Measurements from ENCODE around the gene RFX4. TPM values are rescaled to one million over a fixed set of nuclear protein-coding genes. Genes with fewer than 3 reads are reported as not detected.
A peak's percentile ranks its signal among the peaks of the same experiment; 100 is the strongest.

RFX4 gene
- total RNA-seq, 2 donors from 2014 or later, result not detected

DNA sequence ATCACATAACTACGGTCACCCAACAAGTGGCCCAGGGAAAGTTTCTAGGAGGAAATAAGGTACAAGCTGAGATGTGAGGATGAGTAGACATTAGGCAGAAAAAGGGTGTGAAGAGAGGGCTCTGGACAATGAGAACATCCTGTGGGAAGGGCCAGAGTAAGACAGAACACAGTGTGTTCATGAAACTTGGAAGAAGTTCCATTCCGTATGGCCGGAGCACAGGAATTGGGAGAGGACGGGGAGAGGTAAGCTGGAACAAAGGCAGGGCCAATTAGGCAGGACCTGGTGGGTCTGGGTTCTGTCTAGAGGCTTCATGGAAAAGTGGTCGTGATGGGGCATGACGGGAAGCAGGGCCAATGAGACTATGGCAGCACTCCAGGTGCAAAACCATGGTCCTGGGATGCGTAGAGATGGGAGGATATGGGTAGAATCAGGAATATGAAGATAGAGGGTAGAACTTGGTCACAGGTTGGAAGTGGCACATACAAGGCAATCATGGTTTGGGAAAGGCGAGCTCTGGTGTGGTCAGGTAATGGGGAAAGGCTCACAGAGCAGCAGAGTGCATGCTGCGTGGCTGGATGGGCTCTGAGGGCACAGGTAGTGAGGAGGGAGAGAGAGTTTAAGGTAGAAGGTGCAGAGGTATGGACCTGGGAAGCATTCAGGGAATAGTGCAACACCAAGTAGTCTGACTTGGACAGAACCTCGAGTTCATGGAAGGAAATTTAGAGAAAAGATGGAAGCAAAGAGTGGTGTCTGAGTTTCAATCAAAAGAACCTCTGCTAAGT lies 93.0 kb downstream of the RFX4 start:
- Histone ChIP-seq H3K9me3 (no peaks in the 10 kb centered on the region), H3K36me3 (no peaks in the 10 kb centered on the region), H3K27me3 (no peaks in the 10 kb centered on the region), H3K4me3 (no peak overlapping the region), H3K4me1 (peaks cover 0 to 6% of the 10 kb centered on the region in 2 donors), H3K27ac (no peak overlapping the region)
- DNase-seq (ENCODE audit: low spot score), result no peak
- TF ChIP-seq, protein P1, sequence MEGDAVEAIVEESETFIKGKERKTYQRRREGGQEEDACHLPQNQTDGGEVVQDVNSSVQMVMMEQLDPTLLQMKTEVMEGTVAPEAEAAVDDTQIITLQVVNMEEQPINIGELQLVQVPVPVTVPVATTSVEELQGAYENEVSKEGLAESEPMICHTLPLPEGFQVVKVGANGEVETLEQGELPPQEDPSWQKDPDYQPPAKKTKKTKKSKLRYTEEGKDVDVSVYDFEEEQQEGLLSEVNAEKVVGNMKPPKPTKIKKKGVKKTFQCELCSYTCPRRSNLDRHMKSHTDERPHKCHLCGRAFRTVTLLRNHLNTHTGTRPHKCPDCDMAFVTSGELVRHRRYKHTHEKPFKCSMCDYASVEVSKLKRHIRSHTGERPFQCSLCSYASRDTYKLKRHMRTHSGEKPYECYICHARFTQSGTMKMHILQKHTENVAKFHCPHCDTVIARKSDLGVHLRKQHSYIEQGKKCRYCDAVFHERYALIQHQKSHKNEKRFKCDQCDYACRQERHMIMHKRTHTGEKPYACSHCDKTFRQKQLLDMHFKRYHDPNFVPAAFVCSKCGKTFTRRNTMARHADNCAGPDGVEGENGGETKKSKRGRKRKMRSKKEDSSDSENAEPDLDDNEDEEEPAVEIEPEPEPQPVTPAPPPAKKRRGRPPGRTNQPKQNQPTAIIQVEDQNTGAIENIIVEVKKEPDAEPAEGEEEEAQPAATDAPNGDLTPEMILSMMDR (IDR thresholded peaks at IDR 0.05), result no peak

DNA sequence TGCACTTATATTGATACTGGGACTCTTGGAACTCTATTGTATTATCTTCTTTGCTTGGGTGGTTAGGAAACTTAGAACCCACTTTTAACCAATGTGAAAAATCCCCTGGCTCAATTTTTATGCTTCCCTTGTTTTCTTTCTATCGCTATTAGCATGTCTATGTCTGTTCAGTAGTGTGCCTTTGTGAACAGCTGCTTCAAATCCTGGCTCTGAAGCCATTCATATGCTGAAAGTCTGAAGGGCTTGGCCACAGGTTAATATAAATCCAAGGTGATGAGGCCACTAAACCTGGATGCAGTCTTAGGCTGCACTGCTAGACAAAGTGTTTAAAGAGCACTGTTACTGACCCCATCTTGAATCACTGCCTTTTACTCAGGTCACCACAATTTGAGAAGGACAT lies 96.8 kb downstream of the RFX4 start:
- no peak for DNase-seq (ENCODE audit: low spot score)
- no peak overlapping the region for H3K27ac ChIP-seq
- TF ChIP-seq, protein P1 (IDR thresholded peaks at IDR 0.05), result no peak
- no peaks in the 10 kb centered on the region for H3K9me3 ChIP-seq
- no peaks in the 10 kb centered on the region for H3K27me3 ChIP-seq
- no peak overlapping the region for H3K4me3 ChIP-seq
- H3K4me1 ChIP-seq, result no peaks in the 10 kb centered on the region
- no peaks in the 10 kb centered on the region for H3K36me3 ChIP-seq

DNA sequence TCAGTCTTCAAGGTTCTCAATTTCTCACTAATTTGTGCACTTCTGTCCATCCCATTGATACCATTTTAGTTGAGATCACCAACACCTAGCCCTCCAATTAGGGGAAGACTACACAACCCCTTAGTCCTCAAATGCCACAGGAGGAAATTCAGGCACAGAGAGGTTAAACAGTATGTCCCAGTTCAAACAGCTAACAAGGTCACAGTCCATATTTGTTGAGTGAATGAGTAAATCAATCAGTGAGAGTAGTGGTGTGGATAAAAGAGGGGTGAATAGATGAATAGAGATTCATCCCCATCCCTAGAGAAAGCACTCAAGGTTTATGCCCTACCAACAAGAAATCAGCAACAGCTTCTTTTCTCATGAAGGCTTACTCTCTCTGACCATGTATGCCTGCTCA lies 97.5 kb downstream of the RFX4 start:
- DNase-seq (ENCODE audit: low spot score), result no peak
- H3K9me3 ChIP-seq, result no peaks in the 10 kb centered on the region
- H3K27ac ChIP-seq, result no peak overlapping the region
- no peaks in the 10 kb centered on the region for H3K27me3 ChIP-seq
- no peak overlapping the region for H3K4me3 ChIP-seq
- TF ChIP-seq, protein P1 (IDR thresholded peaks at IDR 0.05), result no peak
- H3K4me1 ChIP-seq, result no peaks in the 10 kb centered on the region
- H3K36me3 ChIP-seq, result no peaks in the 10 kb centered on the region

DNA sequence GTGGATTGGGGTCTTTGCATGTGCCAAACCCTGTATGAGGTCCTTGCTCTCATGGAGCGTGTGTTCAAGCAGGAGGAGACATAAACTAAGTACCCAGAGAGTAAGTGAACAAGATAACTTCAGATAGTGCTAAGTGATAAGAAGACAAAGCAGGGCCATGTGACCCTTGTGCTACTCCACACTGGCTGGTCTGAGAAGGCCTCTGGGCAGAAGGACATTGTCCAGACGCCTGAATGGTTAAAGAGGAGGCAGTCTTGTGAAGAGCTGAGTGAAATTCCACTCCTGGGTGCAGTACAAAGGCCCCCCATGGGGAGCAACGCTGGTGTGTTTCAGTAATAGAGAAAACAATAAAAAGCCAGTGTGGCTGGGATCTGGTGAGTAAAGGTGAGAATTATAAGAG lies 98.4 kb downstream of the RFX4 start:
- Histone ChIP-seq H3K4me1 (no peaks in the 10 kb centered on the region), H3K36me3 (no peaks in the 10 kb centered on the region), H3K4me3 (no peak overlapping the region), H3K9me3 (no peaks in the 10 kb centered on the region), H3K27me3 (no peaks in the 10 kb centered on the region), H3K27ac (no peak overlapping the region)
- DNase-seq (ENCODE audit: low spot score), result no peak
- TF ChIP-seq, protein P1 (IDR thresholded peaks at IDR 0.05), result no peak

DNA sequence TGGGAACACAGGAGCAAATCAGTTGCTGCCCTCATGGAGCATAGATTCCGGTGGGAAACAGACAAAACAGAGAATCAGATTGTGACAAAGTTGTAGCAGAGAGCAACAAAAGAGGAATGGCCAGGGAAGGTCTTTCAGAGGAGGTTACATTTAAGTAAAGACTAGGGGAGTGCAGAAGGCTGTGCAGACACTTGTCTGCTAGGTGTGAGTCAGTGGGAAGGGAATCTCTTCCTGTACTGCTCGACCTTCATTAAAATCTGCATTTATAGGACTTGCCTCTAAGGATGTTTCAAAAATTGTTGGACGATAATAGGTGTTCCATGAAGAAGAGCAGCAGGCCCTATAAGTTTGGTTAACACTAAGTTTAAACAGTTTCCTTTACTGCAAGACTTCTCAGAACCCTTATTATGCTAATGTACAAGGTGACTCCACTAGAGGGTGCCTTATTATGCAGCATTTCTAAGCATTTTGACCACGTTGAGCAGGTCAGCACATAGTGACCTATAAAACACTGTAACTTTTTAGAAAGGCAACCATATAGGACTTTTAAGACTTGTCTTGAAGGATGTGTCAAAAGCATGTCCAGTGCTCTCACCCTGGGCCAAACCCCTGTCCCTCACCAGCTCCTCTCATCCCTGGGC lies 99.9 kb downstream of the RFX4 start:
- Histone ChIP-seq H3K27me3 (no peaks in the 10 kb centered on the region), H3K27ac (no peak overlapping the region), H3K36me3 (no peaks in the 10 kb centered on the region), H3K4me1 (no peaks in the 10 kb centered on the region), H3K4me3 (no peak overlapping the region), H3K9me3 (no peaks in the 10 kb centered on the region)
- TF ChIP-seq, protein P1 (IDR thresholded peaks at IDR 0.05), result peak in 1 of 2 donors; percentile 46
- no peak for DNase-seq (ENCODE audit: low spot score)

All from right atrium auricular region (tissue), 2 donors.